Loucy (cell line): ENCODE measurements around the gene YWHAH.

Source experiments
- CTCF ChIP-seq: fragments of 200-600 bp; sonication (generic); conservative IDR thresholded peaks from 2 replicates; pipeline ENCODE4 v1.5.1; 2014; ENCODE audit warnings: mild to moderate bottlenecking, antibody characterized with exemption, low read length
- EZH2phosphoT487 ChIP-seq: fragments of 200-600 bp; IDR thresholded peaks from 2 replicates; pipeline ENCODE4 v1.6.1; 2018; ENCODE audit warnings: antibody characterized with exemption, mild to moderate bottlenecking, moderate library complexity, borderline replicate concordance

GRCh38 chr22:31926969-31927368 lies 17.4 kb upstream of the YWHAH start:
- TF ChIP-seq CTCF, result no peak
- TF ChIP-seq EZH2phosphoT487, result no peak
